VCaP (cell line): ENCODE data around the gene SYCE3.
A peak's percentile ranks its signal among the peaks of the same experiment; 100 is the strongest.

Experiments used
- H3K27ac ChIP-seq: fragments of 450-650 bp; 2 replicates; pipeline ENCODE4 v1.5.1; 2017
- TF ChIP-seq, protein P1 (sequence below): fragments of 450-650 bp; conservative IDR thresholded peaks from 2 replicates; pipeline ENCODE4 v1.5.1; 2017; ENCODE audit warnings: mild to moderate bottlenecking, moderate library complexity

The SYCE3 gene

GRCh38 chr22:50563413-50564160, 868 bp upstream of the SYCE3 start:
- H3K27ac ChIP-seq = peak overlapping the region; percentile 70
- TF ChIP-seq, protein P1, sequence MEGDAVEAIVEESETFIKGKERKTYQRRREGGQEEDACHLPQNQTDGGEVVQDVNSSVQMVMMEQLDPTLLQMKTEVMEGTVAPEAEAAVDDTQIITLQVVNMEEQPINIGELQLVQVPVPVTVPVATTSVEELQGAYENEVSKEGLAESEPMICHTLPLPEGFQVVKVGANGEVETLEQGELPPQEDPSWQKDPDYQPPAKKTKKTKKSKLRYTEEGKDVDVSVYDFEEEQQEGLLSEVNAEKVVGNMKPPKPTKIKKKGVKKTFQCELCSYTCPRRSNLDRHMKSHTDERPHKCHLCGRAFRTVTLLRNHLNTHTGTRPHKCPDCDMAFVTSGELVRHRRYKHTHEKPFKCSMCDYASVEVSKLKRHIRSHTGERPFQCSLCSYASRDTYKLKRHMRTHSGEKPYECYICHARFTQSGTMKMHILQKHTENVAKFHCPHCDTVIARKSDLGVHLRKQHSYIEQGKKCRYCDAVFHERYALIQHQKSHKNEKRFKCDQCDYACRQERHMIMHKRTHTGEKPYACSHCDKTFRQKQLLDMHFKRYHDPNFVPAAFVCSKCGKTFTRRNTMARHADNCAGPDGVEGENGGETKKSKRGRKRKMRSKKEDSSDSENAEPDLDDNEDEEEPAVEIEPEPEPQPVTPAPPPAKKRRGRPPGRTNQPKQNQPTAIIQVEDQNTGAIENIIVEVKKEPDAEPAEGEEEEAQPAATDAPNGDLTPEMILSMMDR = no peak

GRCh38 chr22:50561401-50562358, 1.0 kb downstream of the SYCE3 start:
- H3K27ac ChIP-seq = no peak overlapping the region
- TF ChIP-seq, protein P1 = no peak

DNA sequence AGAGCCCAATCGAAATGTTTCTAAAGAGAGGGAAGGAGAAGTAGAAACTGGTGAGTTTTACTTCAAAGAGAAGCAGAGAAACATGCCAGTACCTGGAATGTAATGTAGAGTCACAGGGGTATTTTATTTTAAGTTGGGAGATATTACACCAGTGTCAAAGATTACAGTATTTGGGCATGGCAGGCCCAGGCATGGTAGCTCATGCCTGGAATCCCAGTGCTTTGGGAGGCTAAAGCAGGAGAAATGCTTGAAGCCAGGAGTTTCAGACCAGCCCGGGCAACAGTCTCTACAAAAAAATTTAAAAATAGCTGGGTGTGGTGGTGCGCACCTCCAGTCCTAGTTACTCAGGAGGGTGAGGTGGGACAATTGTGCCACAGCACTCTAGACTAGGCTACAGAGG, 2.7 kb downstream of the SYCE3 start:
- TF ChIP-seq, protein P1 = no peak
- H3K27ac ChIP-seq = no peak overlapping the region

GRCh38 chr22:50556703-50557102, 6.0 kb downstream of the SYCE3 start:
- TF ChIP-seq, protein P1 = no peak
- no peak overlapping the region for H3K27ac ChIP-seq

DNA sequence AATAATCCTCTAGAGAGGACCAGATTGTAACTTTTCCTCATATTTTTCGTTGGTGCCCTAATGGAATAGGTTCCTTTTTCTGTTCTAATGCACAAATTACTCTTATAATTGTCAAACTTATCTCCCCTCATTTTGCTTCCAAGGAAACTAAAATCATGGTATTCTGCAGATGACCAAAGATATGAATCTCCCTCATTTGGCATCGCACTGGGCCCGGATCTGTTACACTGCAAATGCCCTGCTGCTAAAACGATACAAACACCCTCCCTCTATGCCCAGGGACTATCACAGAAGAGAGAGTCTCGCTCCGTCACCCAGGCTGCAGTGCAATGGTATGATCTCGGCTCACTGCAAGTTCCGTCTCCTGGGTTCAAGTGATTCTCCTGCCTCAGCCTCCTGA, 9.4 kb downstream of the SYCE3 start:
- TF ChIP-seq, protein P1 = no peak
- H3K27ac ChIP-seq = no peak overlapping the region

DNA sequence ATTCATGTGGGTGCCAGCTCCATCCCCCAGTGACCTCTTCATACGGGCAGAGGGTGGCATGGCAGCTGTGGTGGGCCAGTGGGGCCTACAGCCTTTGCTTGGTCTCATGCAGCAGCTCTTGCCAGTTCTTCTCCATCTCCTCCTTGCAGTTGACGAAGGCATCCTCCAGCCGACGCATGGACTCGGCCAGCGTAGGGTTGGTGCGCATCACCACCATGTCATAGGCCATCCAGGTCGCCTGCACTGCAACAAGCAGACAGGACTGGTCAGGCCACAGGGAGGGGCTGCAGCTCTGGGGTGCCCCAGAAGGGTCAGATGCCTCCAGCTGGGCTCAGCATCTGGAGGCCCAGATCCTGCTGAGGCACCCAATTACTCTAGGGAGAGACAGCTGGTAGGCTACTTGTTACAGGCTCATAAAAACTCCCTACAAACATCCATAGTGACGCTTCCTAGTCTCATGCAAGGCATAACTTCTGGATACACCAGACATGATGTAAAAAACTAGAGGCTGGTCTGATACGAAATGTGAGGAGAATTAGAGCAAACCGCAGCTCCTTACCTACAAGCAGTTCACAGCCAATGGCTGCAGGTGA, 11.5 kb downstream of the SYCE3 start:
- H3K27ac ChIP-seq = no peak overlapping the region
- TF ChIP-seq, protein P1 = no peak

GRCh38 chr22:50550395-50550794, 12.3 kb downstream of the SYCE3 start:
- TF ChIP-seq, protein P1 = no peak
- no peak overlapping the region for H3K27ac ChIP-seq
